GM12801 (cell line): Measurements from ENCODE around the gene MATCAP1.

Experiments
- CTCF ChIP-seq: IDR thresholded peaks from one replicate; pipeline ENCODE4 v1.5.1; 2011; ENCODE audit warnings: control low read depth; ENCODE audit not compliant: insufficient read length; ENCODE audit errors: extremely low read depth

MATCAP1 gene

DNA sequence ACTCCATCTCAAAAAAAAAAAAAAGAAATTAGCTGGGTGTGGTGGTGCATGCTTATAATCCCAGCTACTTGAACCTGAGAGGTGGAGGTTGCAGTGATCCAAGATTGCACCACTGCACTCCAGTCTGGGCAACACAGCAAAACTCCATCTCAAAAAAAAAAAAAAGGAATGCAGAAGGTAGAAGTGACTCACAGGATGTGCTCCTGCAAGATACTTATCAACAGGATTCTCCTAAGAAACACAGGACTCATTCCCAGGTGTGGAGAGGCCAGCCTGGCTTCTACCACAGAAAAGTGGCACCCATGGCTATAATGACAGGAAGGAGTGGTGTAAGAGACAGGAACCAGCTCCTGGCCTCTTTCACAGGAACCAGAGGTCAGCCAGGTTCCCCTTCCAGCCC, 29.0 kb upstream of the MATCAP1 start:
- no peak for TF ChIP-seq CTCF

DNA sequence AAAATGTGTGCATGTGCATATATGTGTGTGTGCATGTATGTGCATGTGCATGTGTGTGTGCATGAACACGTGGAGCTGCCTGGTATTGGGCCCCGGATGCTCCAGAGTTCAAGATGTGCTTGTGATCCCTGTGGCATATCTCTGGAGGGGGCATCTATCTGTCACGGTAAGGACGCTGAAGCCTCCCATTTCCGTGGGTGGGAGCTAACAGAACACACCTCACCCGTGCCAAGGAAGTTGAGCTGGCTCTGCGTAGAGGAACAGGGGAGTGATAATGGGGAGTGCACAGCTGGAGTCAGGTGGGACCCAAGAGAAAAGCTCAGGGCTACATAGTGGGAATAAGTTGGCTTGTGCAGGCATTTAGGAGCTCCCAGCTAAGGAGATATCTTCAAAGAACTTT, 27.9 kb upstream of the MATCAP1 start:
- no peak for TF ChIP-seq CTCF

GRCh38 chr16:67210069-67210937, 26.5 kb upstream of the MATCAP1 start:
- no peak for TF ChIP-seq CTCF

- TF ChIP-seq CTCF, result no peak
Observed at GRCh38 chr16:67209565-67209964, 25.8 kb upstream of the MATCAP1 start.

- no peak for TF ChIP-seq CTCF
Observed at GRCh38 chr16:67208154-67208896, 24.6 kb upstream of the MATCAP1 start.

DNA sequence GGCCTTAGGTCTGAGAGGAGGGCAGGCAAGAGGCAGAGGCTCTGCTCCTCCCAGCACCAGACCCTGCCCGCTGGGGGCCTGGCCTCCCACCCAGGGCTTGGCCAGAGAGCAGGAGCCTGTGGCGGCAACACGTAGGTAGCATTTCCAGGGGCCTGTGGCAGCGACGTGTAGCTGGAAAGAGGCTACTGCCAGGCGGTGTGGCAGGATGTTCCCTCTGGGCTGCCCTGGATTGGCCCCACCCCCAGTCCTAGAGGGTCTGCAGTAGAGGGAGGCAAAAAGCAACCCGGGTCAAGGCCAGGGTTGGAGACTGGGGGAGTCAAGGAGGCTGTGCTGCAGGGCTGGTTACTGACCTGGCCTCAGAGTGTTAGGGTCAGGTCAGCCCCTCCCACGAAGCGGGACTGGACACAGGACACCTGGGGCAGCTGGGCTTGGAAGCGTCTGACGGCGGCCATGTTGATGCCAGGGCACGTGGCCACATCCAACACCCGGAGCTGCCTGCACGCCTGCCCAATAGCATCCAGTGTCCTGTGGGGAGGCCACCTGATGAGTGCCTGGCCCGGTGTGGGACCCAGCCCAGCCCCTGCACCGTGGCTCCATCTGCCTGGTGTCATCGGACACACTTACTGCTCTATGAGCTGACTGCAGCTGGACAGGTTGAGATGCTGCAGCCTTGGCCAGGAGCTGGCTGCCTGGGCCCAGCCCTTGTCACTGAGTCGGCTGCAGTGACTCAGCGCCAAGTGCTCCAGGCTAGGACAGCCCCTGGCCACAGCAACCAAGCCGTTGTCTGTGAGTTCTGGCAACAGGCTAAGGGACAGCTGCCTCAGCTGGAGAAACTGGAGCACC, 23.7 kb upstream of the MATCAP1 start:
- no peak for TF ChIP-seq CTCF

- no peak for TF ChIP-seq CTCF
Observed at GRCh38 chr16:67206838-67207248, 23.1 kb upstream of the MATCAP1 start.
